ENCODE measurements around the gene DNAJC13. TPM values are rescaled to one million over a fixed set of nuclear protein-coding genes. Genes with fewer than 3 reads are reported as not detected.

DNAJC13 gene
- total and polyA plus RNA-seq, 2 donors (not counting 3 experiments of a cell fraction or from before 2014, with no cell fraction given): 14.3 to 71.7 TPM

- TF ChIP-seq, protein P1, sequence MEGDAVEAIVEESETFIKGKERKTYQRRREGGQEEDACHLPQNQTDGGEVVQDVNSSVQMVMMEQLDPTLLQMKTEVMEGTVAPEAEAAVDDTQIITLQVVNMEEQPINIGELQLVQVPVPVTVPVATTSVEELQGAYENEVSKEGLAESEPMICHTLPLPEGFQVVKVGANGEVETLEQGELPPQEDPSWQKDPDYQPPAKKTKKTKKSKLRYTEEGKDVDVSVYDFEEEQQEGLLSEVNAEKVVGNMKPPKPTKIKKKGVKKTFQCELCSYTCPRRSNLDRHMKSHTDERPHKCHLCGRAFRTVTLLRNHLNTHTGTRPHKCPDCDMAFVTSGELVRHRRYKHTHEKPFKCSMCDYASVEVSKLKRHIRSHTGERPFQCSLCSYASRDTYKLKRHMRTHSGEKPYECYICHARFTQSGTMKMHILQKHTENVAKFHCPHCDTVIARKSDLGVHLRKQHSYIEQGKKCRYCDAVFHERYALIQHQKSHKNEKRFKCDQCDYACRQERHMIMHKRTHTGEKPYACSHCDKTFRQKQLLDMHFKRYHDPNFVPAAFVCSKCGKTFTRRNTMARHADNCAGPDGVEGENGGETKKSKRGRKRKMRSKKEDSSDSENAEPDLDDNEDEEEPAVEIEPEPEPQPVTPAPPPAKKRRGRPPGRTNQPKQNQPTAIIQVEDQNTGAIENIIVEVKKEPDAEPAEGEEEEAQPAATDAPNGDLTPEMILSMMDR (IDR thresholded peaks at IDR 0.05; ENCODE audit: extremely low read depth in 1 of 2, insufficient read depth in 1 of 2, low read depth in 1 of 2, low read length in 2 of 2): peak; percentile 37 to 50
- TF ChIP-seq MYC (IDR thresholded peaks at IDR 0.05; ENCODE audit: low read depth, low read length): no peak
- BruUV-seq (replicated peaks): no TSS peak
- H3K27ac ChIP-seq (ENCODE audit: insufficient read depth, low read depth, low read length): no peak overlapping the region
- H3K4me2 ChIP-seq (ENCODE audit: insufficient read depth, low read length): no peak overlapping the region
- ChIA-PET POLR2A (interaction anchor here (1.3 kb wide), 1 partner anchor 107 kb away, joined by 4 read pairs; no protein-coding TSS in a partner anchor), CTCF (interaction anchor here (0.7 to 9.8 kb wide), 35 partner anchors 9 to 184 kb away, joined by 3 to 423 read pairs (median 5); partner anchors contain the start of genes ACAD11 and UBA5)
- no peaks in the 10 kb centered on the region for H4K20me1 ChIP-seq (replicated peaks; ENCODE audit: control insufficient read depth, extremely low read depth, insufficient read depth, low read length)
- DNase-seq (ENCODE audit: low read depth, low spot score) (peak; percentile 85), FAIRE-seq (peak; percentile 90)
- H3K4me3 ChIP-seq (replicated peaks in 1 of 3; ENCODE audit: insufficient read depth in 1 of 3, low read depth in 1 of 3, low read length in 3 of 3): no peak overlapping the region
- intact Hi-C loops (cut with micrococcal nuclease): loop anchor here (1.0 to 2.0 kb wide), 3 partner anchors 106 to 848 kb away; no protein-coding TSS in a partner anchor
- peaks cover 6 to 10% of the 10 kb centered on the region in 2 experiments for H3K36me3 ChIP-seq (ENCODE audit: control insufficient read depth in 2 of 2, extremely low read depth in 1 of 2, insufficient read depth in 2 of 2, low read length in 2 of 2)
- no peaks in the 10 kb centered on the region for H3K27me3 ChIP-seq (ENCODE audit: control insufficient read depth in 2 of 2, insufficient read depth in 2 of 2, low read length in 2 of 2)
- H3K79me2 ChIP-seq (ENCODE audit: control insufficient read depth, insufficient read depth, low read length): no peaks in the 10 kb centered on the region
- no peak overlapping the region for H2AFZ ChIP-seq (ENCODE audit: low read depth, low read length)
- no peaks in the 10 kb centered on the region for H3K9me3 ChIP-seq (replicated peaks; ENCODE audit: control insufficient read depth, insufficient read depth, low read length)
- peaks cover 6% of the 10 kb centered on the region for H3K4me1 ChIP-seq (ENCODE audit: control insufficient read depth, extremely low read depth, insufficient read depth, low read length)
- no peaks in the 10 kb centered on the region for H3K9me1 ChIP-seq (replicated peaks; ENCODE audit: control insufficient read depth, extremely low read depth, insufficient read depth, low read length)
- dilution Hi-C loops (cut with MboI; ENCODE audit: extremely low pct_ligation_motif_present, low sequenced_read_pairs): loop anchor here (25.0 kb wide), 1 partner anchor 101 kb away; no protein-coding TSS in a partner anchor
- H3K9ac ChIP-seq (replicated peaks; ENCODE audit: extremely low read depth, insufficient read depth, low read length): no peak overlapping the region
Measured at GRCh38 chr3:132535575-132536441, 118.5 kb downstream of the DNAJC13 start.
